Cardiac atrium fibroblast (primary cell): ENCODE data around the gene NOTCH4. TPM values are rescaled to one million over a fixed set of nuclear protein-coding genes. Genes with fewer than 3 reads are reported as not detected.

ENCODE experiments used
- total RNA-seq: library from RNA; depleted of rRNA; stranded (reverse); fragments of >200 nt; gene quantifications from 2 replicates; pipeline ENCODE4 v1.2.3, GENCODE V29; 2015

NOTCH4 gene
- total RNA-seq = 4.2 and 5.0 TPM in 2 replicates

GRCh38 chr6:32223258-32224235 lies at the start of gene NOTCH4:
NOTCH4 (minus strand) TSS chr6:32224067; CDS start chr6:32223928, 139 bp downstream.

GRCh38 chr6:32192608-32193039 lies 31.2 kb downstream of the NOTCH4 start, which contains the start of gene GPSM3:
GPSM3 (minus strand) TSS chr6:32192643; CDS start chr6:32192513, 130 bp downstream.

GRCh38 chr6:32190054-32190851 lies 33.6 kb downstream of the NOTCH4 start, which contains the start of gene PBX2:
PBX2 (minus strand) TSS chr6:32190202; CDS start chr6:32189915, 287 bp downstream.

GRCh38 chr6:32184084-32184640 lies 39.7 kb downstream of the NOTCH4 start, which contains the start of gene AGER:
AGER (minus strand) TSS chr6:32184253; CDS start chr6:32184222, 31 bp downstream.

DNA sequence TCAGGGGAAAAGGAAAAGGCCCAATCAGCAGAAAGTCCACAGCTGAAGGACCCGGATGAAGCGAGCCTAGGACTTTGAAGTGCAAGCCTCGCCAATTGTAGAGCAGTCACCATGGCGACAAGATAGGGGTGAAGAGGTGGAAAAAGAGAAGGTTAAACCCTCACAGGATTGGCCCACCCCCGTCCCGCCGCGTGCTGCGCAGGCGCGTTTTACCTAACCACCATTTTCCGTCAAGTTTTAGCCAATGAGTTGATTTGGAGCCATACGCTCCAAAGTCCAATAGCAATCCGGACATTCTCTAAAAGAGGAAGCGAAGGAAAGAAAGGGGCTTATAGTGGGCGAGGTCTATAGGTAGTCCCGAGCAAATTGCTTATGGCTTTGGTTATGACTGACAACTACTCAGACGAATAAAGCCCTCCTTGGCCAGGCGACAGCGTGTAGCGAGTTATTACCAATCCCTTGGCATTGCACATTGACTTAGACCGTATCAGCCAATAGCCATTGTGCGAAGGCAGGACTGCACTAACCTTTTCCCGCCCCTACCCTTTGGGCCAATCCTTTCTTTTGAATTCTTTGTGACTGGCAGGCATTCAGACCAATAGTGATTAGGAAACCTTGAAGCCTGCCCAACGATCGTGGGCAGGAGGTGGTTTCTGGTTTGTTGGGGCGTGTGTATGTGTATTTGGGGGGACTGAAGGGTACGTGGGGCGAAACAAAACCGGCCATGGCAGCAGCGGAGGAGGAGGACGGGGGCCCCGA lies 45.9 kb downstream of the NOTCH4 start, which contains the start of gene RNF5:
Gene RNF5, plus strand, starts transcription at position 618 of the 759 bp plus-strand sequence. Its CDS starts 107 bp downstream, at position 725.

GRCh38 chr6:32175711-32176475 lies 48.0 kb downstream of the NOTCH4 start, which contains the start of gene AGPAT1:
AGPAT1 (minus strand) TSS chr6:32176084; CDS start chr6:32171496, 4,588 bp downstream.

DNA sequence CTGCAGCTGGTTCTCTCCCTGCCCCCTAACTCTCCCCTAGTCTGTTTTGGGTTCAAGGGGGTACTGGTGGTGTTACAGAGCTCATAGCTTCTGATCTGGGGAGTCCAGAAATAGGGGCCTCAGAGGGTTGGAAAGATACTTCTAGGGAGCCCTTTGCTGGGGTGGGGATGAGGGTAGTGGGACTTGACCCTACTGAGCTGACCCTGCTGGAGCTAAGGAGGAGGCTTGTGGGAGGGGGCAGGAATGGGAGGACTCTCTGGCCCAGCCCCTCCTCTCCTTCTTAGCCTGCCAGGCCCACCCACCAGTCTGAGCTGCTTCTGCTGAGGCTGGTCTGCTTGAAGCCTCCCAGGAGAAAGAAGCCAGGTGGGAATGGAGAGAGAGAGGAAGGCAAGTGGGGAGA lies 59.6 kb downstream of the NOTCH4 start, which contains the start of gene EGFL8:
Gene EGFL8, plus strand, starts transcription at position 301 of the 400 bp plus-strand sequence. CDS start 1,571 bp downstream, outside the sequence.

GRCh38 chr6:32153564-32154513 lies 70.0 kb downstream of the NOTCH4 start, which contains the start of gene PPT2:
PPT2 (plus strand) TSS chr6:32154141; CDS start chr6:32154595, 454 bp downstream.

GRCh38 chr6:32151863-32152768 lies 71.8 kb downstream of the NOTCH4 start, which contains the start of gene PRRT1:
PRRT1 (minus strand) TSS chr6:32151939; CDS start chr6:32151827, 112 bp downstream.

Other genes starting within 250 kb of the NOTCH4 start
- 12.1 and 14.7 TPM in 2 replicates for gene C4A, start 242.0 kb downstream of the NOTCH4 start, total RNA-seq
- gene C4B, start 209.3 kb downstream of the NOTCH4 start, total RNA-seq = 6.0 TPM in 2 replicates
- gene CYP21A2, start 185.7 kb downstream of the NOTCH4 start, total RNA-seq = 0.49 TPM in 1 of 2 replicates, not detected in the other
- gene TNXB, start 114.7 kb downstream of the NOTCH4 start, total RNA-seq = 41.5 and 45.3 TPM in 2 replicates
- gene ATF6B, start 95.8 kb downstream of the NOTCH4 start, total RNA-seq = 19.5 and 20.7 TPM in 2 replicates
- 2.3 and 3.9 TPM in 2 replicates for gene FKBPL, start 93.8 kb downstream of the NOTCH4 start, total RNA-seq
- gene PRRT1, start 72.1 kb downstream of the NOTCH4 start, total RNA-seq = 0.16 TPM in 1 of 2 replicates, not detected in the other
- gene PPT2, start 69.9 kb downstream of the NOTCH4 start, total RNA-seq = 9.4 and 16.1 TPM in 2 replicates
- 0.97 and 7.2 TPM in 2 replicates for gene EGFL8, start 59.5 kb downstream of the NOTCH4 start, total RNA-seq
- 52.0 and 62.9 TPM in 2 replicates for gene AGPAT1, start 48.0 kb downstream of the NOTCH4 start, total RNA-seq
- gene RNF5, start 45.7 kb downstream of the NOTCH4 start, total RNA-seq = 25.1 and 34.2 TPM in 2 replicates
- 1.6 and 2.6 TPM in 2 replicates for gene AGER, start 39.8 kb downstream of the NOTCH4 start, total RNA-seq
- gene PBX2, start 33.9 kb downstream of the NOTCH4 start, total RNA-seq = 14.3 and 17.3 TPM in 2 replicates
- gene GPSM3, start 31.4 kb downstream of the NOTCH4 start, total RNA-seq = 7.0 and 7.4 TPM in 2 replicates
- gene TSBP1, start 147.8 kb upstream of the NOTCH4 start, total RNA-seq = not detected in 2 replicates
- gene BTNL2, start 183.1 kb upstream of the NOTCH4 start, total RNA-seq = not detected in 2 replicates
- 0.16 TPM in 1 of 2 replicates, not detected in the other for gene HLA-DRA, start 215.8 kb upstream of the NOTCH4 start, total RNA-seq